Bladder microvascular endothelial cell (primary cell): ENCODE measurements around the gene RUSF1. TPM values are rescaled to one million over a fixed set of nuclear protein-coding genes. Genes with fewer than 3 reads are reported as not detected.

Source experiments
- total RNA-seq: library from RNA; depleted of rRNA; stranded (reverse); fragments of >200 nt; gene quantifications from 2 replicates; pipeline ENCODE4 v1.2.3, GENCODE V29; 2014

The RUSF1 gene
- 17.6 and 54.4 TPM in 2 replicates for total RNA-seq

DNA sequence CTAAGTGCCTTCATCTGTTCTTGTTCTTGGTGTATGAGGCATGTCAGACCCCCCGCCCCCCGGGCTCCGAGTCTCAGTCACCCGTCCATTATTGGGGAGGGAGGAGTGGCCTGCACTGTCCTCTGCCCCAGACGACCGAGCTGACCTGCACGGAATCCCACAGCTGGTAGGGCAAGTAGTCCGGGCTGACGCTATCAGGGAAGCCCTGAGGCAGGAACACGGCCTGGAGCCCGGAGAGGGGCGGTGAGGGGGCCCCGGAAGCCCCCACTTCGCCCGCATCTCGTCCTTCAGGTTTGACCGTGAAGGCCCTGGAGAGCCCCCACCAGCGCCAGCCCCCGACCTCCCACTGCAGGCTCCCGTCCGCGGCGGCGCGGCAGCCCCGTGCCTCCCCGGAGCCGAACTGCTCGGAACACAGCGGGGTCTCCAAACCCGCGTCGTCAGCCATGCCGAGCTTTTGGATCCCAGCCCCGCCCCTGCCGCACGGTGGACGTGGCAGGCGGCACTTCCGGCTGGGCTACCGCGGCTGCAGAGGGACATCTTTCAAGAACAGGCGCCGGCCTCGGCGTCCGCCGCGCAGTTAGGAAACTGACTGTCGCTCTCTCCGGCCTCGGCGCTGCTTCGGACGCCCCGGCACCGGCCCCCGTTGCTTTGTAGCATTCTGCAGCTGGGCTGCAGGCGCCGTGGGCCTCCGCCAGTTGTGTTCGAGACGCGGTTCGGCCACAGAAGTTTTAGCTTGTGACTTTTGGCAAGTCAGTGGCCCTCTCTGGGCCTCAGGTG, at the start of gene RUSF1:
Gene RUSF1 (minus strand): TSS at position 463 of the 777 bp plus-strand sequence. CDS start 18 bp downstream, at position 445.

GRCh38 chr16:31527734-31528274, 19.6 kb upstream of the RUSF1 start, which contains the start of gene AHSP:
AHSP (plus strand) TSS chr16:31527900; CDS start chr16:31528140, 240 bp downstream.

DNA sequence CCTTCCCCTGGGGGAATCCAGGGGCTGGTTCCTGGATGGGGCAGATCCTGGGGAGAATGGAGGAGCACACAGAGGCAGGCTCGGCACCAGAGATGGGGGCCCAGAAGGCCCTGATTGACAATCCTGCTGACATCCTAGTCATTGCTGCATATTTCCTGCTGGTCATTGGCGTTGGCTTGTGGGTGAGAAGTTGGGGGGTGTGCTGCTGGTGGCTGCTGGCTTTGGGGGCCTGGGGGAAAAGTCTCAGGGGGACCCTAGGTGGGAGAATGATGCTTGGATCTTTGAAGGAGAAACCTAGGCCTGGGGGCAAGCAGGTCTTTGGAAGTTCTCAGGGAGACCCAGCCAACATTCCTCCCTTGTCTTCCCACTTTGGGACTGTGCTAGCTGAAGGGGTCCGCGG, 25.1 kb downstream of the RUSF1 start, which contains the start of gene SLC5A2:
Gene SLC5A2 (plus strand): TSS at position 43 of the 400 bp plus-strand sequence. CDS start 14 bp downstream, at position 57.

GRCh38 chr16:31471875-31472708, 36.1 kb downstream of the RUSF1 start, which contains the start of gene TGFB1I1:
TGFB1I1 (plus strand) TSS chr16:31472152; CDS start chr16:31472189, 37 bp downstream.

DNA sequence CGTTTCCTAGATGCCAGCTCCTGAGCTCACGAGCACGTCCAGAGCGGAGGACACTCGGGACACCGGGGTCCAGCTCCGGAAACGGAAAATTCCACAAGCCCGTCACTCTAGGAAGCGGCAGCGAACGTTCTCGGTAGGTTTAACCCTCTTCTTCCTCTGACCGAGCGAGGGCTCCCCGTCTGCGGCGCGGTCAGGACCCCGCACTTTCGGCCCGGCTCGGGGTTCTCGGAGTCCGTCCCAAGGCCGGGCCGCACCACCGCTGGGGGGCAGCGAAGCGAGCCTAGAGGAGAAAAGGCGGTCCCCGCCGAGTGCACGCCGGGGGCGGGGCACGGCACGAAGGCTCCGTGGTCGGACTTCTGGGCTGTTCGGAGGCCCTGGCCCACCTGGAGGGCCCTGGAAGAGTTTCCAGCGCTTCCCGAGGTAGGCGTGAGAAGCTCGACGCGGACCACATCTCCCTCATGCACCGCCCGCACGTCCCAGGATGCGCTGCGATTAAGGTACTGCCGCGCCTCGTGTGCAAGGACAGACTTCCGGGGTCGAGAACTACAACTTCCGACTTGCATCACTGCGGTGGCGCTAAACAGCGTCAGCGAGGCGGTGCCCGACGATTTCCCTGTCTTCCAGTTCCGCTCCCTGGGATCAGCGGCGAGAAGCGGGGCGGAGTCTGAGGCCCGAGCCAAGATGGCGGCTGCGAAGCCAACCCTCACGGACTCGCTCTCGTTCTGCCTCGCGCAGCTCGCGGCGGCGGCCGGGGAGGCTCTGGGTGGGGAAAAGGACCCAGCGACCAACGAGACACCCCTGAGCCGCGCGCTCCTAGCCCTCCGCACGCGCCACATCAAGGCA, 49.1 kb downstream of the RUSF1 start, which contains the start of gene ARMC5:
Gene ARMC5 (plus strand): TSS at position 658 of the 843 bp plus-strand sequence. CDS start 24 bp downstream, at position 682.

Other genes with a start within 250 kb of the RUSF1 start
- gene ITGAM, start 248.4 kb downstream of the RUSF1 start, total RNA-seq: 0.25 TPM in 1 of 2 replicates, not detected in the other
- gene ITGAX, start 153.2 kb downstream of the RUSF1 start, total RNA-seq: 0.16 and 0.31 TPM in 2 replicates
- not detected in 2 replicates for gene ITGAD, start 115.1 kb downstream of the RUSF1 start, total RNA-seq
- gene COX6A2, start 80.0 kb downstream of the RUSF1 start, total RNA-seq: not detected in 2 replicates
- under 0.01 and 0.06 TPM in 2 replicates for gene ZNF843, start 65.6 kb downstream of the RUSF1 start, total RNA-seq
- 11.8 and 14.4 TPM in 2 replicates for gene ARMC5, start 48.9 kb downstream of the RUSF1 start, total RNA-seq
- 18.6 and 21.7 TPM in 2 replicates for gene TGFB1I1, start 36.2 kb downstream of the RUSF1 start, total RNA-seq
- 0.06 TPM in 1 of 2 replicates, not detected in the other for gene SLC5A2, start 25.3 kb downstream of the RUSF1 start, total RNA-seq
- gene AHSP, start 19.5 kb upstream of the RUSF1 start, total RNA-seq: not detected in 2 replicates